Liver (tissue), 9 donors: Measurements from ENCODE around the gene PDE10A. TPM values are rescaled to one million over a fixed set of nuclear protein-coding genes. Genes with fewer than 3 reads are reported as not detected.

Experiments
- DNase-seq: peaks from one replicate; pipeline ENCODE4 v3.0.0-alpha.2; 2017; ENCODE audit warnings: low spot score
- H3K27ac ChIP-seq, 2 donors: one replicate each; pipeline ENCODE4 v1.7.0; 2013; ENCODE audit warnings: inconsistent platforms in 2 of 2, low read length in 2 of 2, control low read depth in 1 of 2, low read depth in 1 of 2, mild to moderate bottlenecking in 1 of 2
- H3K27me3 ChIP-seq, 4 donors: one replicate each; pipeline versions ENCODE4 v1.6.1 to v1.7.0; 2013; ENCODE audit warnings: low read length in 3 of 4, inconsistent platforms in 1 of 4, mild to moderate bottlenecking in 1 of 4, moderate library complexity in 1 of 4; ENCODE audit not compliant: control insufficient read depth in 4 of 4, insufficient read depth in 4 of 4
- H3K36me3 ChIP-seq, 4 donors: one replicate each; pipeline versions ENCODE4 v1.6.1 to v1.7.0; 2013; ENCODE audit warnings: low read length in 3 of 4, mild to moderate bottlenecking in 3 of 4, low read depth in 1 of 4, moderate library complexity in 1 of 4; ENCODE audit not compliant: control insufficient read depth in 4 of 4, insufficient read depth in 3 of 4
- H3K4me1 ChIP-seq, 4 donors: one replicate each; pipeline versions ENCODE4 v1.6.1 to v1.7.0; 2013; ENCODE audit warnings: low read length in 3 of 4, mild to moderate bottlenecking in 3 of 4, moderate library complexity in 1 of 4; ENCODE audit not compliant: control insufficient read depth in 4 of 4, insufficient read depth in 4 of 4
- H3K4me3 ChIP-seq, 3 donors: one replicate each; pipeline versions ENCODE4 v1.6.1 to v1.7.0; 2013; ENCODE audit warnings: low read length in 3 of 3, control low read depth in 1 of 3, low read depth in 1 of 3, mild to moderate bottlenecking in 1 of 3
- H3K9ac ChIP-seq, 2 donors: one replicate each; pipeline ENCODE4 v1.7.0; 2013; ENCODE audit warnings: low read length in 2 of 2, mild to moderate bottlenecking in 2 of 2, moderate library complexity in 2 of 2, control low read depth in 1 of 2, low read depth in 1 of 2
- H3K9me3 ChIP-seq, 4 donors: one replicate each; pipeline versions ENCODE4 v1.6.1 to v1.7.0; 2013; ENCODE audit warnings: low read length in 3 of 4; ENCODE audit not compliant: control insufficient read depth in 4 of 4
- EGR1 ChIP-seq, 2 donors: IDR thresholded peaks; 2 replicates each; pipeline ENCODE4 v1.6.1; 2016 to 2018; ENCODE audit warnings: antibody characterized with exemption in 2 of 2, low read depth in 2 of 2
- FOXA1 ChIP-seq: IDR thresholded peaks from 2 replicates; pipeline ENCODE4 v1.6.1; 2016; ENCODE audit warnings: antibody characterized with exemption
- FOXA2 ChIP-seq: IDR thresholded peaks from 2 replicates; pipeline ENCODE4 v1.6.1; 2016; ENCODE audit warnings: antibody characterized with exemption
- HNF4A ChIP-seq, 2 donors: conservative IDR thresholded peaks; 2 replicates each; pipeline ENCODE4 v1.6.1; 2016; ENCODE audit warnings: antibody characterized with exemption in 2 of 2, mild to moderate bottlenecking in 2 of 2
- JUND ChIP-seq, 2 donors: IDR thresholded peaks; 2 replicates each; pipeline ENCODE4 v1.6.1; 2016; ENCODE audit warnings: antibody characterized with exemption in 2 of 2
- NR2F2 ChIP-seq: IDR thresholded peaks from 2 replicates; pipeline ENCODE4 v1.6.1; 2016; ENCODE audit warnings: antibody characterized with exemption
- RXRA ChIP-seq, 2 donors: IDR thresholded peaks; 2 replicates each; pipeline ENCODE4 v1.6.1; 2017 to 2018; ENCODE audit warnings: antibody characterized with exemption in 2 of 2, mild to moderate bottlenecking in 1 of 2
- TAF1 ChIP-seq: conservative IDR thresholded peaks from 2 replicates; pipeline ENCODE4 v1.6.1; 2016; ENCODE audit warnings: antibody characterized with exemption, mild to moderate bottlenecking
- YY1 ChIP-seq: IDR thresholded peaks from 2 replicates; pipeline ENCODE4 v1.6.1; 2016; ENCODE audit warnings: antibody characterized with exemption, mild to moderate bottlenecking
- WGBS: extraction: QIAGEN DNeasy Blood & Tissue Kit; methylation state at CpG from one replicate; pipeline ENCODE4 v1.1.7; 2013; 5-methylcytosine and 5-hydroxymethylcytosine counted together
- polyA plus RNA-seq, 2 donors: library from polyadenylated mRNA; stranded (reverse) in 1 of 2; unstranded in 1 of 2; fragments of 200-250 nt in 1 of 2; fragments of >200 nt in 1 of 2; fragmentation: Nextera tagmentation in 1 of 2; extraction: Ambion mirVana in 1 of 2; gene quantifications; one replicate each; pipeline versions ENCODE4 v1.2.1 to v1.2.3, GENCODE V29; 2013 to 2015
- total RNA-seq, 2 donors: library from RNA; depleted of rRNA; stranded (reverse); fragments of >200 nt; gene quantifications; one replicate each; pipeline ENCODE4 v1.2.3, GENCODE V29; 2014
- TF ChIP-seq, protein P1 (sequence below): IDR thresholded peaks from 2 replicates; pipeline ENCODE4 v1.6.1; 2016; ENCODE audit warnings: antibody characterized with exemption
- TF ChIP-seq, protein P2 (sequence below): IDR thresholded peaks from 2 replicates; pipeline ENCODE4 v1.6.1; 2016; ENCODE audit warnings: antibody characterized with exemption, mild to moderate bottlenecking
- TF ChIP-seq, protein P3 (sequence below): IDR thresholded peaks from 2 replicates; pipeline ENCODE4 v1.6.1; 2016; ENCODE audit warnings: antibody characterized with exemption
- TF ChIP-seq, protein P4 (sequence below): fragments of 150-350 bp; IDR thresholded peaks from 2 replicates; pipeline ENCODE4 v1.5.1; 2017; ENCODE audit warnings: improper control_type of control experiment, low read depth, low read length; ENCODE audit not compliant: missing input control
- donor health status: healthy.
- donor health status: healthy.
- donor health status: healthy.
- donor health status: healthy.
- donor health status: healthy.

Gene PDE10A
- total and polyA plus RNA-seq, 4 donors, result 0.20 to 1.7 (median 0.47) TPM

DNA sequence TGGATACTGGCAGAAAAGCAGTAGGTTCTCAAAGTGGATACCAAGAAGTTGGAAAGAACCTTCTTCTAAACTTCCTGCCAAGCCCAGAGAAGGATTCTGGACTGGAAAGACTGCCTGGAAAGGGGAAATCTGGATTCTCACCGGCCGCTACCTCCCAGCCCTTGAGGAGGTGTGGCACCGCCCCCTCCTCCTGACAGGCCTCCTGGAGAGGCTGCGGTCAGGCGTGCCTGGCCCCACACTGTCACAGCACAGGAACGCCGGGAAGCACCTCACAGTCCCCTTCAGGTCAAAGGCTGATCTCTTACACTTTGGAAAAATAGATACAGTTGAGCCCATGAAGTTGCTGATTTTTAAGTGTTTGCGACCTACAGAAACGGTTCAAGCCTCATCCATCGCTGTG lies 16.3 kb upstream of the PDE10A start:
- Histone ChIP-seq H3K9ac (no peak overlapping the region), H3K4me3 (no peak overlapping the region), H3K27ac (no peak overlapping the region), H3K27me3 (no peaks in the 10 kb centered on the region), H3K9me3 (no peaks in the 10 kb centered on the region), H3K4me1 (no peaks in the 10 kb centered on the region), H3K36me3 (no peaks in the 10 kb centered on the region)
- DNase-seq, result no peak
- TF ChIP-seq RXRA (IDR thresholded peaks at IDR 0.05), result no peak
- TF ChIP-seq, protein P1, sequence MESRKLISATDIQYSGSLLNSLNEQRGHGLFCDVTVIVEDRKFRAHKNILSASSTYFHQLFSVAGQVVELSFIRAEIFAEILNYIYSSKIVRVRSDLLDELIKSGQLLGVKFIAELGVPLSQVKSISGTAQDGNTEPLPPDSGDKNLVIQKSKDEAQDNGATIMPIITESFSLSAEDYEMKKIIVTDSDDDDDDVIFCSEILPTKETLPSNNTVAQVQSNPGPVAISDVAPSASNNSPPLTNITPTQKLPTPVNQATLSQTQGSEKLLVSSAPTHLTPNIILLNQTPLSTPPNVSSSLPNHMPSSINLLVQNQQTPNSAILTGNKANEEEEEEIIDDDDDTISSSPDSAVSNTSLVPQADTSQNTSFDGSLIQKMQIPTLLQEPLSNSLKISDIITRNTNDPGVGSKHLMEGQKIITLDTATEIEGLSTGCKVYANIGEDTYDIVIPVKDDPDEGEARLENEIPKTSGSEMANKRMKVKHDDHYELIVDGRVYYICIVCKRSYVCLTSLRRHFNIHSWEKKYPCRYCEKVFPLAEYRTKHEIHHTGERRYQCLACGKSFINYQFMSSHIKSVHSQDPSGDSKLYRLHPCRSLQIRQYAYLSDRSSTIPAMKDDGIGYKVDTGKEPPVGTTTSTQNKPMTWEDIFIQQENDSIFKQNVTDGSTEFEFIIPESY, result no peak
- WGBS, result 57% methylated on average over 10 of the region's 10 CpGs

DNA sequence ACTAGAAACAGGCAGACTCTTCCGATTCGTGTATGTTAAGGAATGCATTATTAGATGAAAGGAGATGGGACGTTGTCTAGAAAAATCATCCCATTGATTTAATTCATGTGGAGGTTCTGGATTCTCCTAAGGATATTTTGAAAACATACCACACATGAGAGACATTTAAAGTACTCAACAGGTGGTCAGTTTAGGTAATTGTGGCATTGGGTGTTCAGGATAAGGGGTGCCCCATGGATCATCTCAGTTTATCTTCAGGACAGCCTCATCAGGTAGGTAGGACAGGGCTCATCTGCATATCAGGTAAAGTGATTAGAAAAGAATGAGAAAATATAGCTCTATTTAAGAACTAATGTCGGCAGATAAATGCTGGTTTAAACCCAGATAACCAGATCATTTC lies 15.9 kb upstream of the PDE10A start:
- Histone ChIP-seq H3K9ac (no peak overlapping the region), H3K27ac (no peak overlapping the region)

More for the DNA sequence above, 15.9 kb upstream of the PDE10A start:
- Histone ChIP-seq H3K27me3 (peaks cover 0 to 3% (median 0%) of the 10 kb centered on the region in 4 donors), H3K4me1 (no peaks in the 10 kb centered on the region), H3K4me3 (no peak overlapping the region), H3K9me3 (no peaks in the 10 kb centered on the region), H3K36me3 (no peaks in the 10 kb centered on the region)
- TF ChIP-seq NR2F2 (no peak), EGR1 (IDR thresholded peaks at IDR 0.05; ENCODE audit: low read depth in 2 of 2) (no peak), RXRA (IDR thresholded peaks at IDR 0.05) (no peak), FOXA1 (no peak), FOXA2 (no peak), TAF1 (no peak), YY1 (no peak), HNF4A (conservative IDR thresholded peaks at IDR 0.05) (no peak), JUND (IDR thresholded peaks at IDR 0.05) (no peak)
- TF ChIP-seq, protein P2, sequence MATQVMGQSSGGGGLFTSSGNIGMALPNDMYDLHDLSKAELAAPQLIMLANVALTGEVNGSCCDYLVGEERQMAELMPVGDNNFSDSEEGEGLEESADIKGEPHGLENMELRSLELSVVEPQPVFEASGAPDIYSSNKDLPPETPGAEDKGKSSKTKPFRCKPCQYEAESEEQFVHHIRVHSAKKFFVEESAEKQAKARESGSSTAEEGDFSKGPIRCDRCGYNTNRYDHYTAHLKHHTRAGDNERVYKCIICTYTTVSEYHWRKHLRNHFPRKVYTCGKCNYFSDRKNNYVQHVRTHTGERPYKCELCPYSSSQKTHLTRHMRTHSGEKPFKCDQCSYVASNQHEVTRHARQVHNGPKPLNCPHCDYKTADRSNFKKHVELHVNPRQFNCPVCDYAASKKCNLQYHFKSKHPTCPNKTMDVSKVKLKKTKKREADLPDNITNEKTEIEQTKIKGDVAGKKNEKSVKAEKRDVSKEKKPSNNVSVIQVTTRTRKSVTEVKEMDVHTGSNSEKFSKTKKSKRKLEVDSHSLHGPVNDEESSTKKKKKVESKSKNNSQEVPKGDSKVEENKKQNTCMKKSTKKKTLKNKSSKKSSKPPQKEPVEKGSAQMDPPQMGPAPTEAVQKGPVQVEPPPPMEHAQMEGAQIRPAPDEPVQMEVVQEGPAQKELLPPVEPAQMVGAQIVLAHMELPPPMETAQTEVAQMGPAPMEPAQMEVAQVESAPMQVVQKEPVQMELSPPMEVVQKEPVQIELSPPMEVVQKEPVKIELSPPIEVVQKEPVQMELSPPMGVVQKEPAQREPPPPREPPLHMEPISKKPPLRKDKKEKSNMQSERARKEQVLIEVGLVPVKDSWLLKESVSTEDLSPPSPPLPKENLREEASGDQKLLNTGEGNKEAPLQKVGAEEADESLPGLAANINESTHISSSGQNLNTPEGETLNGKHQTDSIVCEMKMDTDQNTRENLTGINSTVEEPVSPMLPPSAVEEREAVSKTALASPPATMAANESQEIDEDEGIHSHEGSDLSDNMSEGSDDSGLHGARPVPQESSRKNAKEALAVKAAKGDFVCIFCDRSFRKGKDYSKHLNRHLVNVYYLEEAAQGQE, result no peak
- TF ChIP-seq, protein P1, result no peak
- TF ChIP-seq, protein P3, sequence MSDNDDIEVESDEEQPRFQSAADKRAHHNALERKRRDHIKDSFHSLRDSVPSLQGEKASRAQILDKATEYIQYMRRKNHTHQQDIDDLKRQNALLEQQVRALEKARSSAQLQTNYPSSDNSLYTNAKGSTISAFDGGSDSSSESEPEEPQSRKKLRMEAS, result no peak
- TF ChIP-seq, protein P4, sequence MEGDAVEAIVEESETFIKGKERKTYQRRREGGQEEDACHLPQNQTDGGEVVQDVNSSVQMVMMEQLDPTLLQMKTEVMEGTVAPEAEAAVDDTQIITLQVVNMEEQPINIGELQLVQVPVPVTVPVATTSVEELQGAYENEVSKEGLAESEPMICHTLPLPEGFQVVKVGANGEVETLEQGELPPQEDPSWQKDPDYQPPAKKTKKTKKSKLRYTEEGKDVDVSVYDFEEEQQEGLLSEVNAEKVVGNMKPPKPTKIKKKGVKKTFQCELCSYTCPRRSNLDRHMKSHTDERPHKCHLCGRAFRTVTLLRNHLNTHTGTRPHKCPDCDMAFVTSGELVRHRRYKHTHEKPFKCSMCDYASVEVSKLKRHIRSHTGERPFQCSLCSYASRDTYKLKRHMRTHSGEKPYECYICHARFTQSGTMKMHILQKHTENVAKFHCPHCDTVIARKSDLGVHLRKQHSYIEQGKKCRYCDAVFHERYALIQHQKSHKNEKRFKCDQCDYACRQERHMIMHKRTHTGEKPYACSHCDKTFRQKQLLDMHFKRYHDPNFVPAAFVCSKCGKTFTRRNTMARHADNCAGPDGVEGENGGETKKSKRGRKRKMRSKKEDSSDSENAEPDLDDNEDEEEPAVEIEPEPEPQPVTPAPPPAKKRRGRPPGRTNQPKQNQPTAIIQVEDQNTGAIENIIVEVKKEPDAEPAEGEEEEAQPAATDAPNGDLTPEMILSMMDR, result no peak
- DNase-seq, result no peak
- WGBS, result 75% methylated on average over 4 of the region's 4 CpGs
